Measurements from ENCODE around the gene SPTLC2. TPM values are rescaled to one million over a fixed set of nuclear protein-coding genes. Genes with fewer than 3 reads are reported as not detected.

Gene SPTLC2
- total and polyA plus RNA-seq, 2 of the 13 experiments (the other 11 are each of a cell fraction or from before 2014, with no cell fraction given): 17.4 to 17.5 TPM

DNA sequence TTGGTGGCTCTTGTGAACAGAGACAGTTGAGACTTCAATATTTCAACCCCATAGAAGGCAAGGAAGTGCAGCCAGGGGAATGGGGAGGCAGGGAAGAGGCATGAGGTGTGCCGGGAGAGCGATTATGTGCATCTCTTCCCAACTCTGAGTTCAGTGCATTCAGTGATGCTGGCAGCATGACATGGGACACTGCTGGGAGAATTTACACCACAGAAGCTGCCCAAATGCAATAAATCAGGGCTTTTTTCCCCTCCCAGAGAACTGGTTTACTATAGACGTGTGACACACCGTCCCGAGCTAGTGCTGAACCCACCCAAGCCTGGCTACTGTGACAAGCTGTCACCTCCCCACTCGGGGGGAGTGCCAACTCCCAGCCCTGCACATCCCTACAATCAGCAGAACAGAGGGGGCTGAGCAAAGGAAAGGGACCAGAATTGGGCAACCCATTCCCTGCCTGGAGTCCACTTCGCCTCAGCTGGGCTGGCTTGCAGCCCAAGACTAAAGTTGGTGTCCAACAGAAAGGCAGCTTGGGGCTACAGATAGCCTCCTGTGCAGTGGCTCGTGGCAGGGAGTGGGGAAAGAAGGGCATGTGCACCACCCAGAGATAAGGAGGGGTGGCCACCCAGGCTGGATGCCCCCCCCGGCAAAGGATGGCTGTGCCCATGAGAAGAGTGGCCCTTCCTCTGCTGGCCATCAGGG lies 141.8 kb downstream of the SPTLC2 start:
- Histone ChIP-seq H3K27ac (ENCODE audit: extremely low read length, insufficient read depth, low read length) (no peak overlapping the region), H2AFZ (ENCODE audit: low read length) (no peak overlapping the region), H4K20me1 (ENCODE audit: insufficient read depth, low read length) (no peaks in the 10 kb centered on the region; the same call in 1 of the 2 replicates), H3K4me3 (replicated peaks in 1 of 3; ENCODE audit: insufficient read depth in 1 of 3, low read depth in 2 of 3, low read length in 3 of 3) (no peak overlapping the region), H3K4me2 (ENCODE audit: low read depth, low read length) (no peak overlapping the region), H3K9ac (ENCODE audit: insufficient read depth, low read depth, low read length) (no peak overlapping the region), H3K9me3 (ENCODE audit: low read length) (no peaks in the 10 kb centered on the region), H3K36me3 (replicated peaks in 1 of 2; ENCODE audit: control insufficient read depth in 1 of 2, insufficient read depth in 2 of 2, low read length in 2 of 2) (peaks cover 28% of the 10 kb centered on the region in 2 experiments; a peak in 4 of 5 replicates), H3K79me2 (ENCODE audit: insufficient read depth, low read length) (no peaks in the 10 kb centered on the region), H3K27me3 (ENCODE audit: control insufficient read depth in 1 of 2, insufficient read depth in 2 of 2, low read length in 2 of 2) (no peaks in the 10 kb centered on the region), H3K4me1 (ENCODE audit: insufficient read depth, low read length) (peaks cover 4% of the 10 kb centered on the region)
- in situ Hi-C loops (cut with HindIII; ENCODE audit: extremely low pct_ligation_motif_present, low pct_unique_long_range_greater_than_20kb): no loop called here
- ChIA-PET CTCF (ENCODE audit: low intra/inter-chr PET ratio, low total read pairs) (no interaction called here), POLR2A (no interaction called here)
- WGBS (ENCODE audit: low lambda C conversion rate): 98% methylated on average over 9 of the region's 9 CpGs
- intact Hi-C loops (cut with micrococcal nuclease; ENCODE audit: unreplicated experiment): no loop called here
- DNase-seq (ENCODE audit: low spot score): no peak
- no peak for FAIRE-seq
- no TSS peak for BruUV-seq (replicated peaks)
- TF ChIP-seq JARID2 (CRISPR knock-in tag; IDR thresholded peaks at IDR 0.05; ENCODE audit: insufficient replicate concordance) (no peak), ZNF562 (CRISPR knock-in tag; IDR thresholded peaks at IDR 0.05; ENCODE audit: borderline replicate concordance) (no peak), ZSCAN25 (CRISPR knock-in tag; IDR thresholded peaks at IDR 0.05) (no peak), ZNF569 (CRISPR knock-in tag; IDR thresholded peaks at IDR 0.05; ENCODE audit: borderline replicate concordance) (no peak), ZNF317 (CRISPR knock-in tag; IDR thresholded peaks at IDR 0.05) (no peak), MATR3 (CRISPR knock-in tag; IDR thresholded peaks at IDR 0.05) (no peak), HNRNPLL (IDR thresholded peaks at IDR 0.05; ENCODE audit: low read depth, low read length, poor library complexity, severe bottlenecking) (no peak), NCOR1 (IDR thresholded peaks at IDR 0.05; ENCODE audit: borderline replicate concordance, low read length) (no peak), NBN (conservative IDR thresholded peaks at IDR 0.05) (no peak), ZNF777 (CRISPR knock-in tag; IDR thresholded peaks at IDR 0.05) (no peak), PHF20 (CRISPR knock-in tag; IDR thresholded peaks at IDR 0.05) (no peak), ZNF615 (CRISPR knock-in tag; IDR thresholded peaks at IDR 0.05; ENCODE audit: borderline replicate concordance) (no peak), ZMYM3 (CRISPR knock-in tag; IDR thresholded peaks at IDR 0.05) (no peak)
- TF ChIP-seq, protein P1, sequence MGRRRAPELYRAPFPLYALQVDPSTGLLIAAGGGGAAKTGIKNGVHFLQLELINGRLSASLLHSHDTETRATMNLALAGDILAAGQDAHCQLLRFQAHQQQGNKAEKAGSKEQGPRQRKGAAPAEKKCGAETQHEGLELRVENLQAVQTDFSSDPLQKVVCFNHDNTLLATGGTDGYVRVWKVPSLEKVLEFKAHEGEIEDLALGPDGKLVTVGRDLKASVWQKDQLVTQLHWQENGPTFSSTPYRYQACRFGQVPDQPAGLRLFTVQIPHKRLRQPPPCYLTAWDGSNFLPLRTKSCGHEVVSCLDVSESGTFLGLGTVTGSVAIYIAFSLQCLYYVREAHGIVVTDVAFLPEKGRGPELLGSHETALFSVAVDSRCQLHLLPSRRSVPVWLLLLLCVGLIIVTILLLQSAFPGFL (CRISPR knock-in tag; IDR thresholded peaks at IDR 0.05): no peak
- TF ChIP-seq, protein P2, sequence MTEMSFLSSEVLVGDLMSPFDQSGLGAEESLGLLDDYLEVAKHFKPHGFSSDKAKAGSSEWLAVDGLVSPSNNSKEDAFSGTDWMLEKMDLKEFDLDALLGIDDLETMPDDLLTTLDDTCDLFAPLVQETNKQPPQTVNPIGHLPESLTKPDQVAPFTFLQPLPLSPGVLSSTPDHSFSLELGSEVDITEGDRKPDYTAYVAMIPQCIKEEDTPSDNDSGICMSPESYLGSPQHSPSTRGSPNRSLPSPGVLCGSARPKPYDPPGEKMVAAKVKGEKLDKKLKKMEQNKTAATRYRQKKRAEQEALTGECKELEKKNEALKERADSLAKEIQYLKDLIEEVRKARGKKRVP (CRISPR knock-in tag; IDR thresholded peaks at IDR 0.05): no peak
- TF ChIP-seq, protein P3, sequence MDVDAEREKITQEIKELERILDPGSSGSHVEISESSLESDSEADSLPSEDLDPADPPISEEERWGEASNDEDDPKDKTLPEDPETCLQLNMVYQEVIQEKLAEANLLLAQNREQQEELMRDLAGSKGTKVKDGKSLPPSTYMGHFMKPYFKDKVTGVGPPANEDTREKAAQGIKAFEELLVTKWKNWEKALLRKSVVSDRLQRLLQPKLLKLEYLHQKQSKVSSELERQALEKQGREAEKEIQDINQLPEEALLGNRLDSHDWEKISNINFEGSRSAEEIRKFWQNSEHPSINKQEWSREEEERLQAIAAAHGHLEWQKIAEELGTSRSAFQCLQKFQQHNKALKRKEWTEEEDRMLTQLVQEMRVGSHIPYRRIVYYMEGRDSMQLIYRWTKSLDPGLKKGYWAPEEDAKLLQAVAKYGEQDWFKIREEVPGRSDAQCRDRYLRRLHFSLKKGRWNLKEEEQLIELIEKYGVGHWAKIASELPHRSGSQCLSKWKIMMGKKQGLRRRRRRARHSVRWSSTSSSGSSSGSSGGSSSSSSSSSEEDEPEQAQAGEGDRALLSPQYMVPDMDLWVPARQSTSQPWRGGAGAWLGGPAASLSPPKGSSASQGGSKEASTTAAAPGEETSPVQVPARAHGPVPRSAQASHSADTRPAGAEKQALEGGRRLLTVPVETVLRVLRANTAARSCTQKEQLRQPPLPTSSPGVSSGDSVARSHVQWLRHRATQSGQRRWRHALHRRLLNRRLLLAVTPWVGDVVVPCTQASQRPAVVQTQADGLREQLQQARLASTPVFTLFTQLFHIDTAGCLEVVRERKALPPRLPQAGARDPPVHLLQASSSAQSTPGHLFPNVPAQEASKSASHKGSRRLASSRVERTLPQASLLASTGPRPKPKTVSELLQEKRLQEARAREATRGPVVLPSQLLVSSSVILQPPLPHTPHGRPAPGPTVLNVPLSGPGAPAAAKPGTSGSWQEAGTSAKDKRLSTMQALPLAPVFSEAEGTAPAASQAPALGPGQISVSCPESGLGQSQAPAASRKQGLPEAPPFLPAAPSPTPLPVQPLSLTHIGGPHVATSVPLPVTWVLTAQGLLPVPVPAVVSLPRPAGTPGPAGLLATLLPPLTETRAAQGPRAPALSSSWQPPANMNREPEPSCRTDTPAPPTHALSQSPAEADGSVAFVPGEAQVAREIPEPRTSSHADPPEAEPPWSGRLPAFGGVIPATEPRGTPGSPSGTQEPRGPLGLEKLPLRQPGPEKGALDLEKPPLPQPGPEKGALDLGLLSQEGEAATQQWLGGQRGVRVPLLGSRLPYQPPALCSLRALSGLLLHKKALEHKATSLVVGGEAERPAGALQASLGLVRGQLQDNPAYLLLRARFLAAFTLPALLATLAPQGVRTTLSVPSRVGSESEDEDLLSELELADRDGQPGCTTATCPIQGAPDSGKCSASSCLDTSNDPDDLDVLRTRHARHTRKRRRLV (CRISPR knock-in tag; IDR thresholded peaks at IDR 0.05): no peak
- ATAC-seq: no peak
